B cell (primary cell): ENCODE results near the gene VTI1A.

ENCODE experiments used
- EZH2 ChIP-seq: IDR thresholded peaks from 2 replicates; pipeline ENCODE4 v1.6.1; 2012; ENCODE audit warnings: borderline replicate concordance, low read depth, mild to moderate bottlenecking, moderate library complexity, low read length; ENCODE audit not compliant: insufficient read depth, poor library complexity, severe bottlenecking
- TF ChIP-seq, protein P1 (sequence below): fragments of 200-600 bp; IDR thresholded peaks from one replicate; pipeline ENCODE4 v1.8.0; 2022; ENCODE audit warnings: antibody characterized with exemption, mild to moderate bottlenecking

DNA sequence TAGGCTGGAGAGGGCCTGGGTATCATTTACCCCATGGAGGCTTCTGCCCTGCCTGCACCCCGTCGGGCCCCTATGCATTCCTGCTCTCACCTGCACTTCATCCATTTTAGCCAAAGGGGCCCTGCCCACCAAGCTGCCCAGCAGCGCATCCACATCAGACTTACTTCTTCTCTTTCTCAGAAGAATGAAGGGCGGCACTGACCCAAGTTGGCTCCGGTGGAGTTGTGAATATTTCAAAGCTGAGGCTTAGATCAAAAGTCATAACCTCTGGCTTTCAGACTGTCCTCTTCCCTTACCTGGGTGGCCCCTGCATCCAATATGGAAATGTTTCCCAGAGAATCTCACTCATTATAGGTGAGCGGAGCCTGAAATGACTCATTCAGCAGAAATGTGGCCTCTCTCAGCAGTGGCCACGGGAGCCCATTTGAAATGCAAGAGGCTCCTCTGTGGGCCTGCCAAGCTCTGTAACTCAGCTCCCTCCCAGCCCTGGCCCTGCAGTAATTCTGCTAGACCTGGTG lies 385.4 kb downstream of the VTI1A start:
- TF ChIP-seq, protein P1, sequence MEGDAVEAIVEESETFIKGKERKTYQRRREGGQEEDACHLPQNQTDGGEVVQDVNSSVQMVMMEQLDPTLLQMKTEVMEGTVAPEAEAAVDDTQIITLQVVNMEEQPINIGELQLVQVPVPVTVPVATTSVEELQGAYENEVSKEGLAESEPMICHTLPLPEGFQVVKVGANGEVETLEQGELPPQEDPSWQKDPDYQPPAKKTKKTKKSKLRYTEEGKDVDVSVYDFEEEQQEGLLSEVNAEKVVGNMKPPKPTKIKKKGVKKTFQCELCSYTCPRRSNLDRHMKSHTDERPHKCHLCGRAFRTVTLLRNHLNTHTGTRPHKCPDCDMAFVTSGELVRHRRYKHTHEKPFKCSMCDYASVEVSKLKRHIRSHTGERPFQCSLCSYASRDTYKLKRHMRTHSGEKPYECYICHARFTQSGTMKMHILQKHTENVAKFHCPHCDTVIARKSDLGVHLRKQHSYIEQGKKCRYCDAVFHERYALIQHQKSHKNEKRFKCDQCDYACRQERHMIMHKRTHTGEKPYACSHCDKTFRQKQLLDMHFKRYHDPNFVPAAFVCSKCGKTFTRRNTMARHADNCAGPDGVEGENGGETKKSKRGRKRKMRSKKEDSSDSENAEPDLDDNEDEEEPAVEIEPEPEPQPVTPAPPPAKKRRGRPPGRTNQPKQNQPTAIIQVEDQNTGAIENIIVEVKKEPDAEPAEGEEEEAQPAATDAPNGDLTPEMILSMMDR = no peak
- no peak for TF ChIP-seq EZH2
